Measurements from ENCODE around the gene OPN1LW. TPM values are rescaled to one million over a fixed set of nuclear protein-coding genes. Genes with fewer than 3 reads are reported as not detected.

OPN1LW gene
- total RNA-seq, 1 experiment from 2014 or later = not detected

DNA sequence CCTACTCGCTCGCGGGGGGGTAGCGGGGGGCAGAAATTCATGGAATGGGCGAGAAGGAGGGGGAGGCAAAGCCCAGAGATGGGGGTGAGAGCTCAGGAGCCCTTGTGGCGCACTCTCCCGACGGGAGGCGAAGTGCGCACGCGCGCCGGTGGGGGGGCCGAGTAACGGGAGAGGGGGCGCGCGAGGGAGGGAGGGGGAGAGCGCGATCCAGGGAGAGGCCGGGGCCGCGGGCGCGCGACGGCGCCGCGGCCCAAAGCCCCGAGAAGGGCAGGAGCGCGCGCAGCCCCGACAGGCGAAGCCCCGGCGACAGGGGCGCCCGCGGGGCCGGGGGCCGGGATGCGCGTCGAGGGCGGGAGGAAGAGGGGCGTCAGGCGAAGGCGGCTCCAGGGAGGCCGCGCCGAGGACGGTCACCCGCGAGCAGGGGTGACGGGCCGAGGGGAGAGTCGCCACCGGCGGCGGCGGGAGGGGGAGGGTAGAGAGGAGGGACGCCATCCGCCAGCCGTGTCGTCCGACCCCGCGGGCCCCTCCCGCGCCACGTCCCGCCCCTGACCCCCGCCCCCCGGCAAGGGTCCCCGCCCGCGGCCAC is 46.9 kb upstream of the OPN1LW start:
- intact Hi-C loops (cut with micrococcal nuclease) = no loop called here
- peak overlapping the region; percentile 58 for H3K27ac ChIP-seq (ENCODE audit: low read depth, low read length)
- peaks cover 8 to 15% of the 10 kb centered on the region in 2 experiments for H3K4me1 ChIP-seq (ENCODE audit: control insufficient read depth in 1 of 2, insufficient read depth in 2 of 2, low read length in 2 of 2)
- no peaks in the 10 kb centered on the region for H3K27me3 ChIP-seq (ENCODE audit: insufficient read depth, low read length)
- ChIA-PET POLR2A (interaction anchor here (0.7 kb wide), 1 partner anchor 207 kb away, joined by 5 read pairs; no protein-coding TSS in a partner anchor), CTCF (no interaction called here), RAD21 (ENCODE audit: low non-redundant PET in 1 of 2, low total read pairs in 2 of 2, uncharacterized antibody in 2 of 2, unreplicated experiment in 2 of 2) (no interaction called here)
- H3K9me3 ChIP-seq (ENCODE audit: control insufficient read depth in 1 of 2, insufficient read depth in 1 of 2, low read depth in 1 of 2, low read length in 2 of 2) = no peaks in the 10 kb centered on the region
- H4K20me1 ChIP-seq (ENCODE audit: insufficient read depth) = no peaks in the 10 kb centered on the region
- BruUV-seq (replicated peaks) = no TSS peak
- peak overlapping the region; percentile 76 for H3K4me2 ChIP-seq (ENCODE audit: low read length)
- H2AFZ ChIP-seq (ENCODE audit: low read depth, low read length, poor library complexity, severe bottlenecking) = no peak overlapping the region
- peak; percentile 58; the same call in 1 of the 2 replicates for TF ChIP-seq POLR2AphosphoS5 (IDR thresholded peaks at IDR 0.05; ENCODE audit: low read depth, low read length)
- TF ChIP-seq ZFX (IDR thresholded peaks at IDR 0.05) = no peak
- ATAC-seq (peak; percentile 62), DNase-seq (ENCODE audit: low read depth, low spot score) (no peak)
- H3K36me3 ChIP-seq (ENCODE audit: control insufficient read depth in 1 of 2, insufficient read depth in 2 of 2, low read length in 2 of 2) = no peaks in the 10 kb centered on the region
- no peaks in the 10 kb centered on the region for H3K9me2 ChIP-seq (ENCODE audit: insufficient read depth)
- H3K9ac ChIP-seq (ENCODE audit: low read length) = peak overlapping the region; percentile 65
- peaks cover 49% of the 10 kb centered on the region for H3K79me2 ChIP-seq (ENCODE audit: insufficient read depth, low read length)
- peak overlapping the region; percentile 63 to 64 for H3K4me3 ChIP-seq (replicated peaks in 1 of 2; ENCODE audit: low read depth in 1 of 2, low read length in 2 of 2)

DNA sequence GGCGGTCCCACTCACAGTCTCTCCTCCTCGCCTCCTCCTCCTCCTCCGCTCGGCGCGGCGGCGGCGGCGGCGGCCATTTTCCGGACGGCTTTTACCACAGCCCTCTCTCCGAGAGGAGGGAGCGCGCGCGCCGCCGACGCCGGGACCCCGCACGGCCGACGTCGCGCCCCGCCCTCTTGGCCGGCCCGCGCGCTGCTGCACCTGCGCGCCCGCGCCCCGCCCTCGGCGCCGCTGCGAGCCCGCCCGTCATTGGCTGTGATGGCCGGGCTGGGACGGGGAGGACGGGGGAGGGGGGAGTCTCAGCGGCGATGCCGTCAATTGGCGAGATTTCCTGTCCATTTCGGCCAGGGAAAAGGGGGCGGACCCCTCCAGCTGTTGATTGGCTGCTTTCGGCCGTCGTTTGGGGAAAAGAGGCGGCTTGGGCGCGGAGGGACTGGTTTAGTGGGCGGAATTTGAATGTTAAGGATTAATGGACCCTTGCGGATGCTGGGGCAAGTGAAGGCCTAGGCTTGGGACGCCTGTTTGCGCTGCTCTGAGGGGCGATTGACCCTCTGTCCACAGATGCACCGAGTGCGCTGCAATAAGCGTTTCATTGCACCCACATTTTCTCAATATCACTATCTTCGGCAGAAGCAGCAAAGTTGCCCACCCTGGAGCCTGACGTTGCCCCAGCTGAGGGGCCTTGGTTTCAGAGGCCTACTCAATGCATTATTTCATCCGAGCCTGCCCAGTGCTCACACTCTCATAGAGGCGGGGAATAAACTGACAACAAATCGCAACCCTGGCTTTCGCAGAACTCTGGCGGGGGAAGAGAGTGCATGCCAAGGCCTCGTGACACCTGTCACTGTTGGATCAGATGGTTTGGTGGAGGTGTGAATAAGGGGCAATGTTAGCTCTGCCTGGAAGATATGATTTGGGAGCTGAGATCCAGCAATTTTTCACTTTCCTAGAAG is 46.2 kb upstream of the OPN1LW start, which contains the start of gene MECP2:
TSS of gene MECP2 (minus strand) at position 129 of the 953 bp plus-strand sequence.
- BruUV-seq (replicated peaks) = no TSS peak
- TF ChIP-seq CBX3 (IDR thresholded peaks at IDR 0.05; ENCODE audit: low read depth) (no peak), RAD21 (IDR thresholded peaks at IDR 0.05; ENCODE audit: low read depth) (no peak), SIN3A (IDR thresholded peaks at IDR 0.05; ENCODE audit: low read depth) (no peak), SP1 (IDR thresholded peaks at IDR 0.05; ENCODE audit: low read depth) (peak; percentile 89), ZNF274 (IDR thresholded peaks at IDR 0.05; ENCODE audit: low read depth, low read length) (no peak), EZH2phosphoT487 (IDR thresholded peaks at IDR 0.05; ENCODE audit: borderline replicate concordance) (no peak), FOSL1 (IDR thresholded peaks at IDR 0.05; ENCODE audit: low read depth) (no peak), EGR1 (IDR thresholded peaks at IDR 0.05; ENCODE audit: low read depth) (peak; percentile 23; the same call in 1 of the 2 replicates), POLR2AphosphoS5 (IDR thresholded peaks at IDR 0.05; ENCODE audit: low read depth, low read length) (peak; percentile 49; the same call in 1 of the 2 replicates)
- TF ChIP-seq, protein P1, sequence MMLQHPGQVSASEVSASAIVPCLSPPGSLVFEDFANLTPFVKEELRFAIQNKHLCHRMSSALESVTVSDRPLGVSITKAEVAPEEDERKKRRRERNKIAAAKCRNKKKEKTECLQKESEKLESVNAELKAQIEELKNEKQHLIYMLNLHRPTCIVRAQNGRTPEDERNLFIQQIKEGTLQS (IDR thresholded peaks at IDR 0.05) = no peak
- TF ChIP-seq, protein P2, sequence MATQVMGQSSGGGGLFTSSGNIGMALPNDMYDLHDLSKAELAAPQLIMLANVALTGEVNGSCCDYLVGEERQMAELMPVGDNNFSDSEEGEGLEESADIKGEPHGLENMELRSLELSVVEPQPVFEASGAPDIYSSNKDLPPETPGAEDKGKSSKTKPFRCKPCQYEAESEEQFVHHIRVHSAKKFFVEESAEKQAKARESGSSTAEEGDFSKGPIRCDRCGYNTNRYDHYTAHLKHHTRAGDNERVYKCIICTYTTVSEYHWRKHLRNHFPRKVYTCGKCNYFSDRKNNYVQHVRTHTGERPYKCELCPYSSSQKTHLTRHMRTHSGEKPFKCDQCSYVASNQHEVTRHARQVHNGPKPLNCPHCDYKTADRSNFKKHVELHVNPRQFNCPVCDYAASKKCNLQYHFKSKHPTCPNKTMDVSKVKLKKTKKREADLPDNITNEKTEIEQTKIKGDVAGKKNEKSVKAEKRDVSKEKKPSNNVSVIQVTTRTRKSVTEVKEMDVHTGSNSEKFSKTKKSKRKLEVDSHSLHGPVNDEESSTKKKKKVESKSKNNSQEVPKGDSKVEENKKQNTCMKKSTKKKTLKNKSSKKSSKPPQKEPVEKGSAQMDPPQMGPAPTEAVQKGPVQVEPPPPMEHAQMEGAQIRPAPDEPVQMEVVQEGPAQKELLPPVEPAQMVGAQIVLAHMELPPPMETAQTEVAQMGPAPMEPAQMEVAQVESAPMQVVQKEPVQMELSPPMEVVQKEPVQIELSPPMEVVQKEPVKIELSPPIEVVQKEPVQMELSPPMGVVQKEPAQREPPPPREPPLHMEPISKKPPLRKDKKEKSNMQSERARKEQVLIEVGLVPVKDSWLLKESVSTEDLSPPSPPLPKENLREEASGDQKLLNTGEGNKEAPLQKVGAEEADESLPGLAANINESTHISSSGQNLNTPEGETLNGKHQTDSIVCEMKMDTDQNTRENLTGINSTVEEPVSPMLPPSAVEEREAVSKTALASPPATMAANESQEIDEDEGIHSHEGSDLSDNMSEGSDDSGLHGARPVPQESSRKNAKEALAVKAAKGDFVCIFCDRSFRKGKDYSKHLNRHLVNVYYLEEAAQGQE (IDR thresholded peaks at IDR 0.05; ENCODE audit: low read depth) = no peak

More for the DNA sequence above, 46.2 kb upstream of the OPN1LW start, which contains the start of gene MECP2:
- peak; percentile 80 for DNase-seq (ENCODE audit: low read depth, low spot score)
- Histone ChIP-seq H2AFZ (ENCODE audit: low read depth, low read length, poor library complexity, severe bottlenecking) (peak within 1 kb of the TSS; percentile 35), H3K4me3 (replicated peaks in 1 of 2; ENCODE audit: low read depth in 1 of 2, low read length in 2 of 2) (peak within 1 kb of the TSS; percentile 63 to 64), H3K27me3 (ENCODE audit: insufficient read depth, low read length) (no peaks in the 10 kb centered on the region), H3K9me2 (ENCODE audit: insufficient read depth) (no peaks in the 10 kb centered on the region), H3K4me2 (ENCODE audit: low read length) (peak within 1 kb of the TSS; percentile 76), H3K27ac (ENCODE audit: low read depth, low read length) (peak within 1 kb of the TSS; percentile 58), H3K79me2 (ENCODE audit: insufficient read depth, low read length) (peaks cover 41% of the 10 kb centered on the region), H3K4me1 (ENCODE audit: control insufficient read depth in 1 of 2, insufficient read depth in 2 of 2, low read length in 2 of 2) (peaks cover 8 to 15% of the 10 kb centered on the region in 2 experiments), H3K9me3 (ENCODE audit: control insufficient read depth in 1 of 2, insufficient read depth in 1 of 2, low read depth in 1 of 2, low read length in 2 of 2) (no peaks in the 10 kb centered on the region), H4K20me1 (ENCODE audit: insufficient read depth) (no peaks in the 10 kb centered on the region), H3K36me3 (ENCODE audit: control insufficient read depth in 1 of 2, insufficient read depth in 2 of 2, low read length in 2 of 2) (no peaks in the 10 kb centered on the region), H3K9ac (ENCODE audit: low read length) (peak within 1 kb of the TSS; percentile 65)
- ATAC-seq = peak; percentile 94
- CTCF ChIA-PET = no interaction called here
- POLR2A ChIA-PET = no interaction called here
- intact Hi-C loops (cut with micrococcal nuclease) = no loop called here
- RAD21 ChIA-PET (ENCODE audit: low non-redundant PET in 1 of 2, low total read pairs in 2 of 2, uncharacterized antibody in 2 of 2, unreplicated experiment in 2 of 2) = no interaction called here
